ENCODE results near the gene IFT27. TPM values are rescaled to one million over a fixed set of nuclear protein-coding genes. Genes with fewer than 3 reads are reported as not detected.

Gene IFT27
- total RNA-seq, 1 donor from 2014 or later = 32.7 TPM

DNA sequence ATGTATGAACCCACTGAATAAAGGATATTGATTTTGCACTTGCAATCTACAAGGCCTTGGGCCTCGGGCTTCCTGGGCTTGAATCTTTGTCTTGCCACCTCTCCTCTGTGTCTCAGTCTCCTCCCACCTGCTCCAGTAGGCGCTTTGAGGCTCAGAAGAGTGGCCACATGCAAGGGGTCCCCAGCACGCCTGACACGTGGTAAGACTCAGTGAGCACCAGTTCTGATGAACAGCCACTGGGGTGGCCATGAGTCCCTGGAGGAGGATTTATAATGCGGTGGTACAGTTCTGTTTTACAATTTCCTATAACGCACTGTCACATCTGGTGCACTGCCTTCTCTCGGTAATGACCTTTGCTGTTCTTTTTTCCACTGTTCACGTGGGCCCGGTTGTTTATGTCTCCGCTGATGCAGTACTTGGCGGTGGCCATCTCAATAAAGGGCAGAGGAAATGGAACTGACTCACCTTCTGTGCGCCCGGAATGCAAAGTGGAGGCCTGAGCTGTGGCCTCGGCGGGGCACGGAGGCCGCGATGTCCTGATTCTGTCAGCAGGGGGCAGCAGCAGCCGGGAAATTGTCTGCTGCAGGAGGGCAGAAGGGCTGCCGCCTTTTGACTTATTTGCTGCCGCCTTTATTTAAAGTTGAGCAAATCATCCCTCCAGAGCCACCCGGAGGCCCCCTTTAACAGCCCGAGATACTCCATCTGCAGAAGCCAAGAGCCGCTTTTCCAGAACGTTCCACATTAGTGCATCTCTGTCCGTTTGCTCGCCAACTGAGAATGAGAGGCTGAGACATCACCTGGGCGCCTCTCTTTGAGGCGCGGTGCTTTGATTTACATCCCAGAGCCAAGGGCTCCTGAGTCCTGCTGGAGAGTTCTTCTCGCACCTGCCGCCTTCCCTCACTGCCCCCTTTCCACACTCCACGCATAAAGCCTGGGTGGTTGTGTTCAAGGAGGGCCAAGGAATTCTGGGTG is 6.0 kb upstream of the IFT27 start:
- peaks cover 14% of the 10 kb centered on the region for H3K4me1 Mint-ChIP-seq
- intact Hi-C loops (cut with micrococcal nuclease) = loop anchor here (1.0 to 5.0 kb wide), 7 partner anchors 74 to 416 kb away; partner anchors contain the start of gene CSF2RB
- POLR2A ChIA-PET = interaction anchor here (0.5 to 2.1 kb wide), 9 partner anchors 71 to 273 kb away, joined by 3 to 12 read pairs (median 3); partner anchors contain the start of gene NCF4
- peaks cover 3% of the 10 kb centered on the region for H3K27me3 Mint-ChIP-seq
- H3K27ac Mint-ChIP-seq = peak overlapping the region; percentile 77
- no peaks in the 10 kb centered on the region for H3K9me3 Mint-ChIP-seq
- TF ChIP-seq CTCF (IDR thresholded peaks at IDR 0.05) = peak; percentile 97
- peak; percentile 98 for ATAC-seq (ENCODE audit: low read depth)
- peak; percentile 87 for DNase-seq
- H3K36me3 Mint-ChIP-seq (ENCODE audit: low read depth) = no peaks in the 10 kb centered on the region
- peak overlapping the region; percentile 41 for H3K4me3 Mint-ChIP-seq
- CTCF ChIA-PET = interaction anchor here (0.7 to 7.1 kb wide), 16 partner anchors 8 to 418 kb away, joined by 3 to 60 read pairs (median 4); partner anchors contain the start of gene NCF4

- Mint-ChIP-seq H3K4me1 (peaks cover 28% of the 10 kb centered on the region), H3K36me3 (ENCODE audit: low read depth) (no peaks in the 10 kb centered on the region), H3K4me3 (no peak overlapping the region), H3K27me3 (no peaks in the 10 kb centered on the region), H3K27ac (no peak overlapping the region), H3K9me3 (no peaks in the 10 kb centered on the region)
- DNase-seq = no peak
- ChIA-PET CTCF (interaction anchor here (0.9 to 1.3 kb wide), 2 partner anchors 75 to 78 kb away, joined by 3 to 4 read pairs; no protein-coding TSS in a partner anchor), POLR2A (interaction anchor here (1.8 kb wide), 1 partner anchor 83 kb away, joined by 5 read pairs; the partner anchor contains the start of gene NCF4)
- no peak for TF ChIP-seq CTCF (IDR thresholded peaks at IDR 0.05)
- no peak for ATAC-seq (ENCODE audit: low read depth)
- intact Hi-C loops (cut with micrococcal nuclease) = loop anchor here (5.0 kb wide), 1 partner anchor 251 kb away; the partner anchor contains the start of gene EIF3D
Measured at GRCh38 chr22:36778020-36778419, 2.1 kb upstream of the IFT27 start.

- Mint-ChIP-seq H3K36me3 (ENCODE audit: low read depth) (peaks cover 5% of the 10 kb centered on the region), H3K4me3 (peak overlapping the region; percentile 88), H3K27me3 (no peaks in the 10 kb centered on the region), H3K4me1 (peaks cover 19% of the 10 kb centered on the region), H3K27ac (peak overlapping the region; percentile 89), H3K9me3 (no peaks in the 10 kb centered on the region)
- DNase-seq = no peak
- TF ChIP-seq CTCF (IDR thresholded peaks at IDR 0.05) = no peak
- intact Hi-C loops (cut with micrococcal nuclease) = loop anchor here (1.0 to 5.0 kb wide), 9 partner anchors 19 to 467 kb away; partner anchors contain the start of gene EIF3D
- ATAC-seq (ENCODE audit: low read depth) = no peak
- ChIA-PET CTCF (interaction anchor here (1.0 to 4.0 kb wide), 5 partner anchors 19 to 201 kb away, joined by 4 to 25 read pairs (median 10); partner anchors contain the start of gene NCF4), POLR2A (interaction anchor here (0.6 to 2.5 kb wide), 15 partner anchors 77 to 881 kb away, joined by 3 to 24 read pairs (median 5); partner anchors contain the start of genes EIF3D, MPST, NCF4 and TST)
Measured at GRCh38 chr22:36776722-36777121, 803 bp upstream of the IFT27 start.

DNA sequence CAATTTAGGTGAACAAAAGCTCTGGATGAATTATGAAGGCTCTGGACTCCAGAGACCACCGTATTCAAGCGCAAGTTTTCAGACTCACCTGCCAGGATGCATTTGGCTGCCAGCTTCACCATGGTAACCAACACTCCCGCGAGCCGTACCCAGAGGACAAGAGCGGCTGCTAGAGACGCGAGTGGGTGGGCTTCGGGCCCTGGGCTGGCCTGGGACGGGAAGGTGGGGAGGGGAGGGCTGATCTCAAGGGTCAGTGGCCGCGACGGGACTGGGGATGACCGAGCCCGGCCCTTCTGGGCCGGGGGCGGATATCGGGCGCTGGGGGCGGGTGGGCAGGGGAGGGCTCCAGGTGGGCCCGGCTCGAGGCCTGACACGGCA is 344 bp downstream of the IFT27 start:
- CTCF ChIA-PET = interaction anchor here (0.9 to 4.0 kb wide), 9 partner anchors 18 to 485 kb away, joined by 3 to 25 read pairs (median 5); partner anchors contain the start of gene NCF4
- Mint-ChIP-seq H3K4me3 (peak overlapping the region; percentile 88), H3K36me3 (ENCODE audit: low read depth) (peaks cover 6% of the 10 kb centered on the region), H3K27ac (peak overlapping the region; percentile 89), H3K27me3 (no peaks in the 10 kb centered on the region), H3K4me1 (peaks cover 14% of the 10 kb centered on the region), H3K9me3 (no peaks in the 10 kb centered on the region)
- no peak for TF ChIP-seq CTCF (IDR thresholded peaks at IDR 0.05)
- DNase-seq (no peak), ATAC-seq (ENCODE audit: low read depth) (peak; percentile 1)
- intact Hi-C loops (cut with micrococcal nuclease) = loop anchor here (5.0 kb wide), 1 partner anchor 248 kb away; the partner anchor contains the start of gene EIF3D
- POLR2A ChIA-PET = interaction anchor here (0.6 to 2.5 kb wide), 17 partner anchors 78 to 882 kb away, joined by 3 to 24 read pairs (median 4); partner anchors contain the start of genes EIF3D, FOXRED2, MPST and NCF4

Data from activated B cell treated with CpG ODN at 0.5 μM for 24 hours (primary cell).